NCI-H2196 treated with DMSO at 0.1 percent for 48 hours (cell line): ENCODE measurements around the gene ERBB3.
"Not testable (repeated sequence)": the region's sequence is repeated elsewhere in the genome, so short reads cannot be mapped to it uniquely, and the experiment has no call there.

Experiments
- DNase-seq: peaks from one replicate; lab custom pipeline; 2025; ENCODE audit not compliant: unreplicated experiment; lab: John Stamatoyannopoulos, UW

Gene ERBB3

DNA sequence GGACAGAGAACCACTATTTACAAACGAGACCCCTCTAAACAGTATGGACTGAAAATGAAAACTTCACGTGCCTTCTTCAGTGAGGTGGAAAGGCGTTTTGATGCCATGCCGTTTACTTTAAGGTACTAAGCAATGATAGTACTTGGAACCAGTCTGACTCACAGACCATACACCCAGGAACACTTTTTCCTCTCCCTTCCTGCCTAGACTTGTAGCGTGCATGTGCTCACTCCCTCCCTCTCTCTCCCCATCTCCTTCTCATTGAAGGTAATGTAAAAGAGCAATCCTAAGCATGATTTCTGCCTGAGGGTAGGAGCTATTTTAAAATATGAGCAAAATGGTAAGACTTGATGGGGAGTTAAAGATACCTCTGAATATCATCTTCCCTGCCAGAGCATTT, 30.6 kb downstream of the ERBB3 start:
- no peak for DNase-seq

GRCh38 chr12:56114084-56114483, 34.1 kb downstream of the ERBB3 start:
- no peak for DNase-seq

DNA sequence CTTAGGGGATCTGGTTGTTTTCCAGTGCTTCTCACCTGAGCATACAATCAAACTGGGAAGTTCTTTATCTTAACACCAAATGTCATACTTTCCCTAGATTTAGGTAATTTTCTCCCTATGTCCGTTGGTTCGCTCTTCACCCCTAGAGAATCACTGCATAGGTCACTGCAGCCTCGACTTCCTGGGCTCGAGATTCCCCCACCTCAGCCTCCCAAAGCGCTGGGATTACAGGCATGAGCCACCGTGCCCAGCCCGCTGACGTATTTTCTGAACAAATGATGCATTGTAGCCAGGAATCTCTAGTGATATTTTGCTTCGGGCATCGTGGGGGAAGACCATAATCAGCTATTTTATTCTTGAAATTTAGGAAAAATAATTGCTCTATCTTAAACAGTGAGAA, 35.4 kb downstream of the ERBB3 start:
- DNase-seq, result no peak

DNA sequence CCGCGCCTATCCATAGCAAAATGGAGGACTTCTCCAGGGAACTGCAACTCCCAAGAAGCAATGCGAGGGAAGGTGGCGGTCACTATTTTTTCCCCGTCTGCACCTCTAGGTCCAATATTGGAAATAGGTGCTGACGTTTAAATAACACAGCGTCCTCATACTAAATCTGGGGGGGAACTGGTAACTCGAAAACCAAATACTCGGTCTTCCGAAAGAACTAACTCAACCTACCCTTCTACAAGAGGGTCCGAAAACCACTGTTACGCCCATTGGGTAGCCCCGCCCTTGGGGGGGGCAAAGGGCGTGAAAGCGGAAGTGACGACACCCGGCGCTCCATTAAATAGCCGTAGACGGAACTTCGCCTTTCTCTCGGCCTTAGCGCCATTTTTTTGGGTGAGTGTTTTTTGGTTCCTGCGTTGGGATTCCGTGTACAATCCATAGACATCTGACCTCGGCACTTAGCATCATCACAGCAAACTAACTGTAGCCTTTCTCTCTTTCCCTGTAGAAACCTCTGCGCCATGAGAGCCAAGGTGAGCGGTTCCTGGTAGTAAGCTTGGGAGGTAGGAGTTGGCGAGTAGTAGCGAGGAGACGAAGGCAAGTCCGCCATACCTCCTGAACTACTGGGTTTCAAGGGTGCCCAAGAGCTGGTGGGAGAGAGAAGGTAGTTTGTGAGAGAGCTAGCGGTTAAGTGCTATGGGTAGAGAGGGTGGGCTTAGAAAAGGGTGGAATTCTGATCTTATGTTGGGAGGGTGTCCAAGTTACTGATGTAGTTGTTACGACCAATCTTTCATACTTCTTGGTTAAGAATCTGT, 36.5 kb downstream of the ERBB3 start, which contains the start of gene RPL41:
RPL41 (plus strand) TSS at position 367 of the 815 bp plus-strand sequence.
- peak; percentile 90 for DNase-seq

DNA sequence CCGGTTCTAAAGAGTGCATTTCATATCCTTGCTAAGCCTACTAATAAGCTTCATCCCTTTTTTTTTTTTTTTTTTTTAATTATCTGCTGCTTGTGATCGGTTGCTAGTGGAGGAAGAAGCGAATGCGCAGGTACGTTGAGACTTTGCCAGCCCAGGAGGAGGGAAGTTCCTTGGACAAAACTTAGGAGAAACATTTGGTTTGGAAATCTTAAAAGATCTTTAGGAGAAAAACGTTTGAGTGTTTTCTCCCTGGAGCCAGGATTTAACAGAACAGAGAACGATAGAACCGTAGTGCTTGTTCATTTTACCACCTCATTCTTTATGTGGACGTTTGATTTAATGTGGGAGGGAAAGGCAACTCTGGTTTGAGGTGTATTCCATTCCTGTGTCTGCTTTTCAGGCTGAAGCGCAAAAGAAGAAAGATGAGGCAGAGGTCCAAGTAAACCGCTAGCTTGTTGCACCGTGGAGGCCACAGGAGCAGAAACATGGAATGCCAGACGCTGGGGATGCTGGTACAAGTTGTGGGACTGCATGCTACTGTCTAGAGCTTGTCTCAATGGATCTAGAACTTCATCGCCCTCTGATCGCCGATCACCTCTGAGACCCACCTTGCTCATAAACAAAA, 37.2 kb downstream of the ERBB3 start:
- DNase-seq, result not testable (repeated sequence)

GRCh38 chr12:56117778-56118687, 38.1 kb downstream of the ERBB3 start, which contains the start of gene ZC3H10:
ZC3H10 (plus strand) TSS chr12:56118266; CDS start chr12:56120563, 2,297 bp downstream.
- peak; percentile 98 for DNase-seq

- no peak for DNase-seq
Measured at GRCh38 chr12:56118688-56119357, 38.9 kb downstream of the ERBB3 start.

- DNase-seq, result peak; percentile 69
Measured at GRCh38 chr12:56119361-56119796, 39.4 kb downstream of the ERBB3 start.

- no peak for DNase-seq
Measured at GRCh38 chr12:56120158-56120846, 40.3 kb downstream of the ERBB3 start.

DNA sequence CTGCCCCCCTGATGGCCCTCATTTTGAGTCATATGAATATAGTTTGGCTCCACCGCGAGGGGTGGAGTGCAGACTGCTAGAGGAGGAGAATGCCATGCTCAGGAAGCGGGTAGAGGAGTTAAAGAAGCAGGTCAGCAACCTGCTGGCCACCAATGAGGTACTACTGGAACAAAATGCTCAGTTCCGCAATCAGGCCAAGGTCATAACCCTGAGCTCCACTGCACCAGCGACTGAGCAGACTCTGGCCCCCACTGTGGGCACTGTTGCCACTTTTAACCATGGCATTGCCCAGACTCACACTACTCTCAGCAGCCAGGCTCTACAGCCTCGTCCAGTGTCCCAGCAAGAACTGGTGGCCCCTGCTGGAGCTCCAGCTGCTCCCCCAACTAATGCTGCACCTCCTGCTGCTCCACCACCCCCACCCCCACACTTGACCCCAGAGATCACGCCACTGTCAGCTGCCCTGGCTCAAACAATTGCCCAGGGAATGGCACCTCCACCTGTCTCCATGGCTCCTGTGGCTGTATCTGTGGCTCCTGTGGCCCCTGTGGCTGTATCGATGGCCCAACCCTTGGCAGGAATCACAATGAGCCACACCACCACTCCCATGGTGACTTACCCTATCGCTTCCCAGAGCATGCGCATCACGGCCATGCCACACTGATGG, 41.4 kb downstream of the ERBB3 start:
- DNase-seq, result no peak

- DNase-seq, result no peak
Measured at GRCh38 chr12:56122637-56123036, 42.7 kb downstream of the ERBB3 start.

- no peak for DNase-seq
Measured at GRCh38 chr12:56124133-56124532, 44.2 kb downstream of the ERBB3 start.

- DNase-seq, result no peak
Measured at GRCh38 chr12:56126732-56127239, 46.8 kb downstream of the ERBB3 start.

DNA sequence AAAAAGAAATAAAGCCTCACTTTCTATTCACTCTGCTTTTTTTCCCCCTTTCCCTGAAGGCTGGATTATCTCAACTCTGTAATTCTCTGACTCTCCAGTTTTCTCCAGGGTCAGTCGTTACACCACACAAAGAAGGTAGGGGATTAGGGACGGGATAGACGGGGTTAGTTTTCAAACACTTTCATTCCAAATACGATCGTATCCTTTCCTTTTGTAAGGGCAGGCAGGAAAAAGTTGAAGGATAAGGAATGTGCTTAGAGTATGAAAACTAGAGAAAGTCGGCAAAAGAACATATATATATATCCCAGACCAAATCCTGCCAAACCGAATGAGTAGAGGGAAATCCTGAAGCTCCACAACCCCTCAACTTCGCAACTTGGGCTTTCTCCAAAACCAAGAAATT, 47.5 kb downstream of the ERBB3 start:
- no peak for DNase-seq

GRCh38 chr12:56127888-56128669, 48.1 kb downstream of the ERBB3 start, which contains the start of gene ESYT1:
ESYT1 (plus strand) TSS chr12:56128267; CDS start chr12:56128320, 53 bp downstream.
- DNase-seq, result peak; percentile 99

DNA sequence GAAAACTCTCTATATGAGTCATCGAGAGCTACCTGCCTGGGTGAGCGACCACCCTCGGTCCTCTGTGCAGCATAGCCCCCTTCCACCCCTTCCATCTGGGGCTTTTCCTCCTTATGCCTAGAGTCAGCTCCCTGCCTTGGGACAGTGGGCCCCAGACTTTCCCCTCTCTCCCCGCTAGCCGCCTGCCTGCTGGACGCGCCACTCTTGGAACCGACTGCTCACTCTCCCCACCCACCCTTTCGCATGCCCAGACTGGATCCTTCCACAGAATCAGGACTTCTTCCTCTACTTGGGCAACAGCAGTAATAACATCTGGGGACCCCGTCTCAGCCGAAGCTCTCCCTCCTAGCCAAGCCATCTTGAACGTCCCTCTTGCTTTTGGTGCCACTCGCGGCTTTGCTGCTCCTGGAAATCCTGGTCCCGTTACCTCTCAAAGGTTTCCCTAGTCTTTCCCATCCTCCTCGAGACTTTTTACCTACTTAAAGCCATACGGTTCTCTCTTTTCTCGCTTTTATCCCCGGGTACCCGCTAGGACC, 48.8 kb downstream of the ERBB3 start:
- no peak for DNase-seq

GRCh38 chr12:56129206-56129941, 49.4 kb downstream of the ERBB3 start:
- no peak for DNase-seq
